ENCODE measurements around the gene TMEM108.

TMEM108 gene

DNA sequence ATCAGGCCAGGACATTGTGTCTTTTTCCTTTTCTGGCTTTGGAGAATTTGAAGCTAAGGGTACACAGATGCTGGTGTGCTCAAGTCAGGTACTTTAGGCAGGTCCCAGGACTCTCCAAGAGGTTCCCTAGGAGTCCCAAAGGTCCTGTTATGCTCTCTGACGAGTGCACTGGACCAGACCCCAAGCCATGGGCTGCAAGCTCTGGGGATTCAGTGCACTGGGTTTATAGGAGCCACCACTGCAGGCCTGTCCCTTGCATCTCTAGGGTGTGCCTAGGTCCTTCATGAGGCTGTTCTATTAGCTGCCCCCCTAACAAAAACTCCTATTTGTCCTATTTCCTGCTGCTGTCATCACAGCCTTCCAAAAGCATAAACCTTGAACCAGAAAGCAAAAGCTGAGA lies 329.8 kb downstream of the TMEM108 start:
- FAIRE-seq = no peak

GRCh38 chr3:133368371-133369067 lies 330.3 kb downstream of the TMEM108 start:
- FAIRE-seq = no peak

GRCh38 chr3:133369068-133369440 lies 330.9 kb downstream of the TMEM108 start:
- no peak for FAIRE-seq

DNA sequence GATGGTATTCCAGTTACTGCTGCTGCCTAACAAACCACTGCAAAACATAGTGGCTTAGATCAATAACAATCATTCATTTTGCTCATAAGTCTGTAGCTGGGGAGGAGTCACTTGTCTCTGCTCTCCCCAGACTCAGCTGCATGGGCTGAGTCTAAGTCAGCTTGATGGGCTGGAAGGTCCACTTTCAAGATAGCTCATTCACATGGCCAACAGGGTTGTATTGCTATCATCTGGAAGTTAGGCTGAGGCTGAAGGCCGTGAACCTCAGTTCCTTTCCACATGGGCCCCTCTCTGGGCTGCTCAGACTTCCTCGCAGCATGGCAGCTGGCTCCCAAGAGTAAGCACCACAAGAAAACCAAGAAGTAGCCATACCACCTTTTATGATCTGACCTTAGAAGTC lies 333.0 kb downstream of the TMEM108 start:
- FAIRE-seq = no peak

DNA sequence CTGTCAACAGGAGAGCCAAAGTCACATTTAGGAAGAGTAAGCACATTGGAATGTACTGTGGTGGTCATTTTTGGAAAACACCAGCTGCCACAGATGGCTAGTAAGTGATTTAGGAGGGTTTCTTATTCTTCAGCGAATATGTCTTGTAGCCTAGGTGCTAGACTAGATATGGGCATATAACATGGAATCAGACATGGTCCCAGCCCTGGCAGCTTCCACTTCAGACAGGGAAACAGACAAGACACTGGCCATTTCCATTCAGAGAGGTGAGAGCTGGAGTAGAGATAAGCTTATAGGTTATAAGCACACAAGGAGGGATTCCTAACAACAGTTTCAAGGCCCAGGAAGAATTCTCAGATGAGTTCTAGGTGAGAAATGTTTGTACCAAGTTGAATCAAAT lies 333.5 kb downstream of the TMEM108 start:
- FAIRE-seq = no peak

GRCh38 chr3:133374708-133375402 lies 336.7 kb downstream of the TMEM108 start:
- no peak for FAIRE-seq

- no peak for FAIRE-seq
Observed at GRCh38 chr3:133375403-133375745, 337.2 kb downstream of the TMEM108 start.

DNA sequence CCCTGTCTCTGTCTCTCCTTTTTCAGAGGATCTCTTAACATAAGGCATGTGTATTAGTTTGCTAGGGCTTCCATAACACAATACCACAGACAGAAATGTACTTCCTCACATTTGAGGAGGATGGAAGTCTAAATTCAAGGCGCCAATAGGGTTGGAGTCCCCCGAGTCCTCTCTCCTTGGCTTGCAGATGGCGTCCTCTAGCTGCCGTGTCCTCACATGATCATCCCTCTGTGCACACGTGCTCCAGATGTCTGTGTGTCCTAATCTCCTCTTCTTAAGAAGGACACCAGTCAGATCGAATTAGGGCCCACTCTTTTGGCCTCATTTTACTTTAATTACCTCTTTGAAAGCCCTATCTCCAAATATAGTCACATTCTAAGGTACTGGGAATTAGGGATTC lies 338.6 kb downstream of the TMEM108 start:
- FAIRE-seq = no peak

DNA sequence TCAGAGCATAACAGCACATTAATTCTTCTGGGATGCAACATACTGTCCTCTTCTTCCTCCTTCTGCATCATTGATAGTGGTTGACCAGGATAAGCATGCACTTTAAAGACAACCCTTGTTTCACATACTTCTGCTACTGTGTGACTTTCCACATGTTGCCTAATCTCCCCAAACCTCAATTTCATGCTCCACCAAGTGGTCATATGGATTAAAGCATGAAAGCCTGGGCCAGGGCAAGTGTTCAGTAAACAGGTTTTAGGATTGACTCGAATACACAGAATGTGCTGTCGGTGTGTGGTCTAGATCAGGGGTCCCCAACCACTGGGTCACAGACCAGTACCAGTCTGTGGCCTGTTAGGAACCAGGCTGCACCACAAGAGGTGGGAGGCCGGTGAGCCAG lies 339.2 kb downstream of the TMEM108 start:
- FAIRE-seq = no peak

DNA sequence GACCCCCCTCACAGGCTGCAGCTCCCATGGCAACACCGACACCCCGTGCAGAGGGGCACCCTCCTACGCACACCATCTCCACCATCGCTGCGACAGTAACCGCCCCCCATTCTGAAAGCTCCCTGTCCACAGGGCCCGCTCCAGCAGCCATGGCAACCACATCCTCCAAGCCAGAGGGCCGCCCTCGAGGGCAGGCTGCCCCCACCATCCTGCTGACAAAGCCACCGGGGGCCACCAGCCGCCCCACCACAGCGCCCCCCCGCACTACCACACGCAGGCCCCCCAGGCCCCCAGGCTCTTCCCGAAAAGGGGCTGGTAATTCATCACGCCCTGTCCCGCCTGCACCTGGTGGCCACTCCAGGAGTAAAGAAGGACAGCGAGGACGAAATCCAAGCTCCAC lies 341.7 kb downstream of the TMEM108 start:
- no peak for FAIRE-seq

GRCh38 chr3:133380481-133381225 lies 342.5 kb downstream of the TMEM108 start:
- FAIRE-seq = no peak

GRCh38 chr3:133381346-133382109 lies 343.3 kb downstream of the TMEM108 start:
- no peak for FAIRE-seq

DNA sequence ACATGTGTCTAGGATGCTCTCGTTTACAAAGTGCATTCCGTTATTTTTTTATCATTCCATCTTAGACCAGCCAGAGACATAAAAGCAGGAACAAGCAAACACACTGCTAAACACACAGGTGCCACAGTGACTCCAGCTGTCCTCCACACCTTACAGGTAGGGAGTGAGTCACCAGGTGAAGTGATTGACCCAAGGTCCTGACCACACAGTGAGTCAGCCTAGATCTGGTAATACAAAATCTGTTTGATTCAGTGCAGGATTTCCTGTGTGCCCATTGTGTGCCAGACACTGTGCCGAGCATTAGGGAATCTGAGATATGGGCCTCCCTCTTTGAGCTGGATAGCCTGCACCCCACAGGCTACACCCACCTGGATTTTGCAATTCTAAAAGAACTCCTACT lies 345.0 kb downstream of the TMEM108 start:
- FAIRE-seq = no peak

GRCh38 chr3:133383741-133384140 lies 345.6 kb downstream of the TMEM108 start:
- FAIRE-seq = no peak

DNA sequence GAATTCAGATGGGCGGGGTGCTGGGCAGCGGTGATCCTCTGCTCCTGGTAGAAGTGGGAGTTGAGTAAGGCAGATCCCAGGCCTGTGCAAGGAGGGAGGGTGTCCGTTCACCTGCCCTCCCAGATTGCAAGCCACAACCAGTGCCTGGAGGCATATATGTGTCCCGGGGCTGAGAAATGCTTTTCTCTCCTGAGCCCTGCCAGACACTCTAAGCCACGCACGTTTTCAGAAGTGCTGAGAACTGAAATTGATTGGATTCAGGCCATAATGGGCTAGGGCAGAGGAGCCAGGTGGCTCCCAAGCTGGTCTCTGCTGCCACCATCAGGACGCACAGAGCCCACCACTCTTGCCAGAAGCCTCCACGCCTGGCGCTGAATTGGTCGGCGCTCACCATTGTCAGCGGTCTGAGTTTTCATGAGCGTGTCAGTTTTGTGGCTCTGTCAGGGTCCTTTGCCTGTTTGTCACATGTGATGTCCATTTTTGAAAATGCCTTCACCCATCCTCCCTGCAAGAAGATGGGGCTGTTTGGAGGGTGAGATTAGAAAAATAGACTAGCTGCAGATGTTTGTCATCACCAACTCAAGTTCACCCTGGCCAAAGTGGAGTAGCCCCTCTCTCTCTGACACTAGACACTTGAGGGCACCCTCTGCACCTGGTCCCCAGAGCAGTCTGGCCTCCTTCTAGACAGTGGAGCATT lies 346.3 kb downstream of the TMEM108 start:
- no peak for FAIRE-seq

- FAIRE-seq = no peak
Observed at GRCh38 chr3:133386876-133387275, 348.7 kb downstream of the TMEM108 start.

- no peak for FAIRE-seq
Observed at GRCh38 chr3:133387341-133387740, 349.1 kb downstream of the TMEM108 start.

DNA sequence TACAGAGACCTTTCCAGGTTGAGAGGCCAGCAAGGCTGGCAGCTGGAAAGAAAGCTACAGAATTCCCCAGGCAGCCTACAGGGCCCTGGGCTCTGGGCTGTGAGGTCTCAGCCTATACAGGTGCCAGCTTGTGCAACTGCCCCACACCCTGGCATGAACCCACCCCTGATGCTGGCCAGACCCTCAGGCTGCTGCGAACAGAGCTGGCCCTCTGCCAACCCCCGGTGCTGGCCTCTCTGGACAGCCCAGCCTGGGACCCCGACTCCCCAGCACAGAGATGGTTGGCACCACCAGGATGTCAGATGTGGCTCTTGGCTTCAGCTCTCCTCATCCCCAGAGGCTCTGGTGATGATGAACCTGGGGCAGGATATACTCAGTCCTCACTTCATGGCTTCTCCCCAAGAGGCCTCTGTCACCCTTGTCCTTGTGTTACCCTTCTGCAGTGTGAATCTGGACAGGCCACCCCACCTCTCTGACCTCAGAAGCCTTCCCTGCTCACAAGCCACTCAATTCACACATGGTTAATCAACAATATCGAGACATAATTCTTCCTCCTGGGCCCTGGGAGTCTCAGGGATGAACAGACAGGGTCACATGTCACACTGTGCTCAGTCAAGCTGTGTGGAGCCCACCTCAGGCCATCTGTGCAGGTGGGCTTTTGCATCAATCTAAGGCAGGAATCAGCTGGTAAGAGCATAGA lies 350.7 kb downstream of the TMEM108 start:
- no peak for FAIRE-seq

GRCh38 chr3:133390715-133391114 lies 352.5 kb downstream of the TMEM108 start:
- FAIRE-seq = no peak

DNA sequence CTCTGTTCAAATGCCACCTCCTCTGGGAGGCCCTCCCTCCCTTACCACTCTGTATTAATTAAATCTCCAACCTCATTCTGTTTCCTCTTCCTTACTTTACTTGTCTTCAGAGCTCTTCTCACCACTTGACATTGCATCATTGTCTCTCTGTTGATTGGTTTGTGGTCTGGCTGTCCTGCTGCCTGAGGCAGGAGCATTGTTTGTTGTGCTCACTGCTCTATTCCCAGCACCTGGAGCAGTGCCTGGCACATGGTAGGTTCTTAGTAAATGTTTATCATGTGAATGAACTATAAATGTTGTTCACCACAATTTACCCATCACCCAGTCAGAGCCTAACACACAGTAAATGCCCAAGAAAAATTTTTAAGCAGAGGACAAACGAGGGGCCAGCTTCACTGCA lies 355.0 kb downstream of the TMEM108 start:
- no peak for FAIRE-seq

DNA sequence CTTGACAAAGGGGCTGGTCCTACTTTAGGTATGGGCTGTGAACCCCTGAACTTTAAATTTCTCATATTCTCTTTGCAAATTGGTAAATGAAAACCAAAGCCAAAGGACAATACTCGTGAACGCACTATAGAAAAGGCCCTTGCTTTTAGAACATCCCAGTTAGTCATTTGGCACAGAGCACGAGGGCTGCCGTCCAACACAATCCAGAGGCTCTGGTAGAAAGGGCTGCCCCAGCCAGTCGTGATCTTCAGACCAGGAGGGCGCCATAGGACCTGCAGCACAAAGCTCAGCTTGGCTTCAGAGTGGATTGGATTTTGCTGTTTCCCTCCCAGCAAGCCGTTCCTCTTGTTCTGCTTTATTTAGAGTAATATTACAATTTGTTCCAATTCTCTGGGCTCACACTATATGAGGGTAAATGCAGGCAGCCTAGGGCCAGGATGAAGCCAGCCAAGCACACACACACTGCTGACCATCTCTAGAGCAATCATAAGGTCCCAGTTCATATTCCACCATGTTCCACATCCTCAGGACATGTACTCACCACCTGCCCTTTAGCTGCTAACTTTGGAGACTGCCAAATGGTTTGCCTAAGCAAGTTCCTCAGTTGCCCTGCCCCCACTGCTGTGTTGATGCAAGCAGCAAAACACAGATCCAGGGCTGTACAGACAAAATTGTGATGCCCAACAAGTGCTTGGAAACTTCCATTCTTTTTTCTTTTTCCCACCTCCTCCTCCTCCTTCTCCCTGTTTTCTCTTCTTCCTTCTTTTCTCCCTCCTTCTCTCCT lies 355.7 kb downstream of the TMEM108 start:
- FAIRE-seq = no peak
